ENCODE measurements around the gene WDR75. TPM values are rescaled to one million over a fixed set of nuclear protein-coding genes. Genes with fewer than 3 reads are reported as not detected.
A peak's percentile ranks its signal among the peaks of the same experiment; 100 is the strongest.

The WDR75 gene
- total RNA-seq, 1 experiment from 2014 or later: 64.1 TPM

- DNase-seq (ENCODE audit: low read depth): no peak
Observed at GRCh38 chr2:189499137-189499536, 57.9 kb downstream of the WDR75 start.

GRCh38 chr2:189500456-189501160 is 59.3 kb downstream of the WDR75 start:
- no peak for DNase-seq (ENCODE audit: low read depth)

- DNase-seq (ENCODE audit: low read depth): no peak
Observed at GRCh38 chr2:189501487-189501886, 60.2 kb downstream of the WDR75 start.

- DNase-seq (ENCODE audit: low read depth): no peak
Observed at GRCh38 chr2:189502714-189503113, 61.4 kb downstream of the WDR75 start.

GRCh38 chr2:189504238-189504637 is 63.0 kb downstream of the WDR75 start:
- DNase-seq (ENCODE audit: low read depth): no peak

- no peak for DNase-seq (ENCODE audit: low read depth)
Observed at GRCh38 chr2:189505492-189505891, 64.2 kb downstream of the WDR75 start.

GRCh38 chr2:189506514-189506976 is 65.3 kb downstream of the WDR75 start:
- DNase-seq (ENCODE audit: low read depth): peak; percentile 23

- no peak for DNase-seq (ENCODE audit: low read depth)
Observed at GRCh38 chr2:189511210-189511959, 70.1 kb downstream of the WDR75 start.

GRCh38 chr2:189511960-189512319 is 70.7 kb downstream of the WDR75 start:
- DNase-seq (ENCODE audit: low read depth): no peak

GRCh38 chr2:189512879-189513278 is 71.6 kb downstream of the WDR75 start:
- no peak for DNase-seq (ENCODE audit: low read depth)

GRCh38 chr2:189514104-189514503 is 72.8 kb downstream of the WDR75 start:
- DNase-seq (ENCODE audit: low read depth): no peak

GRCh38 chr2:189515264-189515663 is 74.0 kb downstream of the WDR75 start:
- peak; percentile 75 for DNase-seq (ENCODE audit: low read depth)

- DNase-seq (ENCODE audit: low read depth): no peak
Observed at GRCh38 chr2:189516546-189516945, 75.3 kb downstream of the WDR75 start.

- peak; percentile 62 for DNase-seq (ENCODE audit: low read depth)
Observed at GRCh38 chr2:189517847-189518535, 76.7 kb downstream of the WDR75 start.

GRCh38 chr2:189519631-189520387 is 78.5 kb downstream of the WDR75 start:
- DNase-seq (ENCODE audit: low read depth): no peak

GRCh38 chr2:189521699-189522434 is 80.6 kb downstream of the WDR75 start:
- peak; percentile 42 for DNase-seq (ENCODE audit: low read depth)

GRCh38 chr2:189522435-189523151 is 81.3 kb downstream of the WDR75 start:
- no peak for DNase-seq (ENCODE audit: low read depth)

GRCh38 chr2:189524746-189525145 is 83.5 kb downstream of the WDR75 start:
- no peak for DNase-seq (ENCODE audit: low read depth)
